ENCODE data around the gene GNAS-AS1.

DNA sequence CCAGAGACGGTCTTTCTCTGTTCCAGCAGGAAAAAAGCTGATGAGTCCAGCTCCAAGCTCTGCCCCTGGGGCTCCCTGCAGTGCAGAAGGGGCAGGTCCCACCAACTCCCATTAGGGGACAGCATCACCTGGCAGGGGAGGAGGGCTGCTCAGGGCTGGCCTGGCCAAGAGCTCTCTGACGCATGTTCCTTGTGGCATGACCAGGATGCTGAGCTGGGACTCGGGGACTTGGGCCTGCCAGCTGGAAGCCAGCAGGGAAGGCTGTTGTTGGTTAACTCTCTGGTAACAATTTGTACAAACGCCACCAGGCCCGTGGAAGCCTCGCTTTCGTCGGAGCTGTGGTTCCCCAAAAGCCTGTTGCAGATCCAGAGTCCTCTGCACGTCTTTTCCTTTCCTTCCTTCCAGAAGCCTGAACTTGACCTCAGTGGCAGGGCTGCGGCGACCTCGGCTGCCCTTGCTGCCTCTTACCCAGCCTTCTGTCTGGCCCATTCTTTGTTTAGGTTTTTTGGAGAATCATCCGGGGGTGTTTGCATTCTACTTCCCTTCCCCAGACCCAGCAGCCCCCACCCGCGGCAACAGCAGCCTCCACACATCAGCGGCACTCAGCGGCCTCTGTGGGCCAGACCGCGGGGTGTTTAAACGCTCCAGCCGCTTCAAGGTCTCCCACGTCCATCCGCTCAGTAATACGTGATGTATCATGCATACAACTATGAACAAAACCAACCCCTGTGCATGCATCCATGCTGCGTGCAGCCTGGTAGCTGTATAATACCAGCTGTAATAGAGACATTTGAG lies 63.3 kb downstream of the GNAS-AS1 start:
- TF ChIP-seq POLR2A (IDR thresholded peaks at IDR 0.05): no peak
- TF ChIP-seq, protein P1, sequence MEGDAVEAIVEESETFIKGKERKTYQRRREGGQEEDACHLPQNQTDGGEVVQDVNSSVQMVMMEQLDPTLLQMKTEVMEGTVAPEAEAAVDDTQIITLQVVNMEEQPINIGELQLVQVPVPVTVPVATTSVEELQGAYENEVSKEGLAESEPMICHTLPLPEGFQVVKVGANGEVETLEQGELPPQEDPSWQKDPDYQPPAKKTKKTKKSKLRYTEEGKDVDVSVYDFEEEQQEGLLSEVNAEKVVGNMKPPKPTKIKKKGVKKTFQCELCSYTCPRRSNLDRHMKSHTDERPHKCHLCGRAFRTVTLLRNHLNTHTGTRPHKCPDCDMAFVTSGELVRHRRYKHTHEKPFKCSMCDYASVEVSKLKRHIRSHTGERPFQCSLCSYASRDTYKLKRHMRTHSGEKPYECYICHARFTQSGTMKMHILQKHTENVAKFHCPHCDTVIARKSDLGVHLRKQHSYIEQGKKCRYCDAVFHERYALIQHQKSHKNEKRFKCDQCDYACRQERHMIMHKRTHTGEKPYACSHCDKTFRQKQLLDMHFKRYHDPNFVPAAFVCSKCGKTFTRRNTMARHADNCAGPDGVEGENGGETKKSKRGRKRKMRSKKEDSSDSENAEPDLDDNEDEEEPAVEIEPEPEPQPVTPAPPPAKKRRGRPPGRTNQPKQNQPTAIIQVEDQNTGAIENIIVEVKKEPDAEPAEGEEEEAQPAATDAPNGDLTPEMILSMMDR (IDR thresholded peaks at IDR 0.05): no peak

All from heart left ventricle (tissue), 13 donors.